ENCODE measurements around the gene LAGE3.

DNA sequence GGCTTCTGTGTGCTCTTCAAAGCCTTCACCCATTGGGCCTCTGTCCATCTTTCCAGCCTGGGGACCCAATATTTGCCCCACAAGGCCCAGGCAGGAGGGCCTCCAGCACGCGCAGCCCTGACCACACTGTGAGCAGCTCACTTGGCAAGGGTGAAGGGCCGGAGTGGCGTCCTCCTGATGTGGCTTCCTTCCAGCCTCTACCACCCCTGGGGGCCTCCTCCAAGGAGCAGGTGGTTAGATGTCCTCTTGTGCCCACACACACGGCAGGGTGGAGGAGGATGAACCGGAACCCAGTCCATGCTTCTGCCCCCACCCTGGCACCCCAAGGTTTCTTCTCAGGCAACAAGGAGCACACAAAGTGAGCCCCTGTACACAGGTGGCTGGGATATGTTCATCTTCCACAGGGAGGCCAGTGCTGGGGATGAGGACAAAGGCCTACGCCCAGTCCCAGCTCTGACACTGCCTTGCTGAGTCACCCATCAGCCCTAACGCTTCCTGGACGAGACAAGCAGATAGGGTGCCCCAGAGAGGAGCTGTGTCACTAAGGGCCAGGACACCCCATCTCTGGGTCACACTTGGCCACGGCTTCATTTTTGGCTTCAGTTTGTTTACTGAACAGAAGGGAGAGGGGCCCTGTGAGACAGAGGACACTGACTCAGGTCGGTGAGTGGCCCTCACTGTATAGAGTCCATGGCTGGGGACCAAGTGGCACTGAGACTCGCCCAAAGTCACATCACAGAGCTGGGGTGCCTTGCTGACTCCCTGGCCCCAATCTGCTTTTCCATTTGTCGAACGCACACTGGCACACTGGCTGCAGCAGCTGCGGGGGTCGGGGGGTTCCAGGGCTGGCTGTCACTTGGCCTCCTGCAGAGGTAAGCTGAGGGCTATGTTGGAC, 5.4 kb upstream of the LAGE3 start:
- TF ChIP-seq CTCF (tag by site-specific recombination; IDR thresholded peaks at IDR 0.05) (no peak), YY1 (tag by site-specific recombination; IDR thresholded peaks at IDR 0.05) (no peak), PRDM6 (tag by site-specific recombination; IDR thresholded peaks at IDR 0.05) (no peak)

Data from HEK293 (cell line).